RPMI7951 (cell line): ENCODE data around the gene INPP4A. TPM values are rescaled to one million over a fixed set of nuclear protein-coding genes. Genes with fewer than 3 reads are reported as not detected.

Source experiments
- DNase-seq: peaks from one replicate; pipeline ENCODE4 v3.0.0-alpha.2; 2012; ENCODE audit warnings: low read depth
- total RNA-seq: library from RNA; depleted of rRNA; stranded (reverse); fragments of >200 nt; shearing (Covaris generic); gene quantifications from 2 replicates; pipeline ENCODE4 v1.2.3, GENCODE V29; 2014

Gene INPP4A
- total RNA-seq, 1 experiment from 2014 or later = 9.9 TPM

DNA sequence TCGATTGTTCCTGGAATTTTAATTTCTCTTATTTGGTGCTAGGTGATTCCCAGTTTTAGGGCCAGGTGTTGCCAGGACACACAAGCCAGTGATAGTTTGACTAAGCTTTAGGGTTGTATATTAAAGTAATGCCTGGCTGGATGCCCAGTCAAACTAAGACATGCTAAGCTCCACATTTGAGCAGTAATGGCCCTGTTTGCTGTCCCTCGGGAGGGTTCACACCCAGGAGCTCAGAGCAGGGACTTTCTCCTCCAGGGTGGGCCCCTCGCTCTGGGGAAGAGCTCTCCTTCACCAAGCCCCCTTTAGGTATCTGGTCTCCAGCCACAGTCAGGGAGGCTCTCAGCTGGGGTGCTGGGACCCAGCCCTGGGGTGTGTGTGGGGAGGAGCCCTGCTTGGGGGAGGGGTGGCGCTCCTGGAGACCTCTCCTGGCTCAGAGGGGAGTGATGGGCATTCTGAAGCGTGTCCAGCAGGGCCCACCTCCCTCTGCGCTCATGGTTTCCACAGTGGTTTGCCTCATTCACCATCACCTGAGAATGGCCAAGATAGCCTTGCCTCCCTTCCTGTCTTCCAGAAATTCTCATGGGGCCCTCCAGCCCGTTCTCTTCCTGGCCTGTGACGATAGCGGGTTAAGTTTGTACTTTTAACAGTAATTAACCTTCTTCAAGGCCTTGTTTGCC, 31.7 kb downstream of the INPP4A start:
- DNase-seq = no peak

DNA sequence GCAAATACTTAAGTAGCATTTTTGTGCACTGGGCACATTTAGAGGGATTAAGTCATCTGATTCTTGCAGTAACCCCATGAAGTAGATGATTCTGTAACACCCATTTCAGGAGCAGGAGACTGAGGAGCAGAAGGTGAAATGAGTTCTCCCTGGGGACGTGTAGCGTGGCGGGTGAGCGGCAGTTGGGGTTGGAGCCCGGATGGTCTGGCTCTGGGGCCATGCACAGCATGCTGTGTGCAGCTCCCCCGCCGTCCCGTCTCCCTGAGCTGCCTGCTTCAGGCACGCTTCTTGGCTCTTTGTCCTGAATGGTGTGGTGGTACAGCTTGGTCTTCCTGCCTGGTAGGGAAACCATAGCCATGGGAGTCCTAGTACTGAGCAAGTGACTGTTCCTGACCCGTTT, 32.4 kb downstream of the INPP4A start:
- no peak for DNase-seq

DNA sequence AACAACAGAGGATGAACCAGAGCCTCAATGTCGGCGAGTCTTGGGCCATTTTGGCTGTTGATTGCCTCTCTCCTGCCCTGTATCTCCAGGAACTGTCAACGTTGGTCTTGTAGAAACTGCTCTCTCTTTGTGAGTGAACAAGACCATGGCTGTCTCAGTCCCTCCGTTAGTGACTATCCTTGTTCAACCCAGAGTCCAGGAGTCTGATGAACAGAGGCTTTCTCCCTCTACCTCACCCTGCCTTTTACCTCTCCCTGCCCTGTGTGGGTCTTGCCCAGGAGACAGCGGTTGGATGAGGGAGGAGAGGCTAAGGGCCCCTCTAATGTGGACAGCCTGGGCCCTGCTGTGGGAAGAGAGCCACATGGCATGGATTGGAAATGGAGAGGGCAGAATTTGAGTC, 32.8 kb downstream of the INPP4A start:
- DNase-seq = no peak

DNA sequence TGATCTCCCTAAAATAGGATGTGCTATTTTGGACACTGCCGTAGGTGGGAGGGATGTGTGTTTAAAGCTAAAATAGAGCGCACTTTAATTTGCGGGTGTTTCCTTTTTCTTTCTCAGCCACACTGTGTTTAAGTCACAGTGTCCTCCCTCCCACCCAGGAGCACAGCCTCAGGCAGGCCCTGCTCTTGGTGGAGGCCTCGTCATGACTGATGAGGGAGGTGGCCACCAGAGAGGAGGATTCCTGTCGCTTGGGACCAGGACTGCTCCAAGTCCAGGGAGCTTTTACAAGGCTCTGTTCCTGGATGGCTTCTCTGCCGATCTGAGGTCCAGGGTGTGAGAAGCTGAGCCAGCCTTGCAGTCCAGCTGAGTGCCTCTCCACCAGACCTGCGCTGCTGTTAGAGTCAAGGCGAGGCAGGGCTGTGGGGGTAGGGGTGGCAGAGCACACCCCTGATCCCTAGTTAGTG, 33.5 kb downstream of the INPP4A start:
- DNase-seq = no peak

DNA sequence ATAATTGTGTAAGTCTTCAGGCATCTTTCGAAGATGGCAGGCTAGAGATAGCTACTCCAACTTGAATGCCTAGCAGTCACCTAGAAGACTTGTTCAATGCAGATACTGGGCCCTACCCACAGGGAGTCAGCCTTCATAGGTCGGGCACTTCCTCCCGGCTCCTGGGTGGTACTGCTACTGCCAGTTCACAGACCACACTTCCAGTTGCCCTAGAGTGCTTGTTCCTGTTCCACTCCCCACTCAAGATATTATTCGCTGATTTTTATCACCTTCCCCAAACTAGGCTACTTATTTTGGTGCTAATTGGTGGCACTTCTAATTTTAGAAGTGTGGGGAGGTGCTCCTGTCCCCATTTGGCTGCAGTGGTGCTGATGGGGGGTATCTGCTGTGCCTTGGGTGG, 34.2 kb downstream of the INPP4A start:
- DNase-seq = no peak

DNA sequence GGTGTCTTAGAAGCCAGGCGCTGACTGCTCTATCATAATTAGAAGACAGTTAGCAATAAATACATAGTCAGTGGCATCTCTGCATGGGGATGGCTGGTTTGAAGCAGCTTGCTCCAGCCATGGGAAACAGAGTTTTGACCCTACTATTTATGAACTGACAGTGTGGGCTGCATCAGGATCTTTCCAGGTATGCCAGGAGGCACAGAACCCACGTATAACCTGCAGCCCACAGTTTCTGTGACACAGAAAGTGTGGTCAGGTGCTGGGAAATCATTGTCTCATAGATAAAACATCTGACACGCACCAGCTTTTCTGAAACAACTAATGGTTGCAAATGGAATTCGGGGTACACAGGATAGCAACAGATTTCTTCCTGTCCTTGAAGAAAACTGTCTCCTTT, 34.7 kb downstream of the INPP4A start:
- no peak for DNase-seq

DNA sequence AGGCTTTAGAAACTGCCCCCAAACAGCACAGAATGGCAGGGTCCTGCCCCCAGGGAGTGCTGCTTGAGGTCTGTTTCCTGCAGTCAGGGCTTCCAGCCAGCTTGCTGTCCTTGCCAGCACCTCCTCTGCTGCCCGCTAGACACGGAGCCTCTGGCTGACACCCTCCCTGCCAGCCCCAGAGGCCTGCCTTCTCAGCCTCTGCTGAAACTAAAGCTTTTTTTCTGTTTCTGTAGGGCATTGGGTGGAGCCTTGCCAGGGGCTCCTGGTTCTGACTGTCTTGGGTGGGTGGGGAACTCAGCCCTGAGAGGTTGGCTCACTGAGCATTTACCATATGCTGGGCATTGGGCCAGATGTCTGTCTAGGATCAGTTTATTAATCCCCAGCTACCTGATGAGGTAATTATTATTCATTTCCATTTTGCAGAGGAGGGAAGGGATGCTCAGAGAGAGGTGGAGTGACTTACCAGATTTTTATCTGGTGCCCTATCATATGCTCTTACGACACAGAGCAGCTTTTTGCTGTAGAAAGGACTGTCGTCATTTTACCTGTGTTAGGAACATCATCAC, 35.4 kb downstream of the INPP4A start:
- peak; percentile 69 for DNase-seq

DNA sequence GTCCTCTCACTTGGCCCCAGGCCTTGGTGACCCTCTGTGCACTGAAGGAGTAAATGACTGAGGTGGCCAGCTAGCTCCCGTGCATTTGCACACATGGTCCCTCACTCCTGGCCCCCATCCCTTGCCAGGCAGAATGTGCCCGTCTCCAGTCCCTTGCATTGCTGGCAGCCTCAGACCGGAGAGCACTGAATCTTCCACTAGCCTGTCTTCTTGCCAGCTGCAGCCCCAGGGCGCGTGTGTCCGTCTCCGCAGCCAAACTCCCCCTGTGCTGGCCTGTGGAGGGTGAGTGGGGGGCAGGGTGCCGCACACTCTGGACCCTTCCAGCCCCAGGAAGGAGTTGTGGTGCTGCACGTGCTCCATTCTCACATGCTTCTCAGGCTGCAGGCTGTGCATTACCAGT, 35.9 kb downstream of the INPP4A start:
- no peak for DNase-seq

DNA sequence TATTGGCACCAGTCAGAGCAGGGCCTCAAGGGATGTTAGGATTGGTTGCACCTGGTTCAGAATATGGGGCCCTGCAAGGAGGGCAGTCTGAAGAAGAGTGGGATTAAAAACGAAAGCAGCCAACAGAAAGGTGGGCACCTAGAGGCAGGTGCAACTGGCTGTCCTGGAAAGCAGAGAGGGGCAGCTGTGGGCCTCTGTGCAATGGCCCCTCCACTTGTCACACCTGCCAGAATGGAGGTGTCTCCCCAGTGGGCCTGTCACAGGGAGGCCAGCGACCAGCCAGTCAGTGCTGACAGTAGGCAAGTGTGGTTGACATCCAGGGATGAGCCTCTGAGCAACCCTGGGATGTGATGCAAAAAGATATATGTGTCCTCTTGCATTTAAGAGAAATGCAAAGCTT, 37.7 kb downstream of the INPP4A start:
- DNase-seq = no peak

DNA sequence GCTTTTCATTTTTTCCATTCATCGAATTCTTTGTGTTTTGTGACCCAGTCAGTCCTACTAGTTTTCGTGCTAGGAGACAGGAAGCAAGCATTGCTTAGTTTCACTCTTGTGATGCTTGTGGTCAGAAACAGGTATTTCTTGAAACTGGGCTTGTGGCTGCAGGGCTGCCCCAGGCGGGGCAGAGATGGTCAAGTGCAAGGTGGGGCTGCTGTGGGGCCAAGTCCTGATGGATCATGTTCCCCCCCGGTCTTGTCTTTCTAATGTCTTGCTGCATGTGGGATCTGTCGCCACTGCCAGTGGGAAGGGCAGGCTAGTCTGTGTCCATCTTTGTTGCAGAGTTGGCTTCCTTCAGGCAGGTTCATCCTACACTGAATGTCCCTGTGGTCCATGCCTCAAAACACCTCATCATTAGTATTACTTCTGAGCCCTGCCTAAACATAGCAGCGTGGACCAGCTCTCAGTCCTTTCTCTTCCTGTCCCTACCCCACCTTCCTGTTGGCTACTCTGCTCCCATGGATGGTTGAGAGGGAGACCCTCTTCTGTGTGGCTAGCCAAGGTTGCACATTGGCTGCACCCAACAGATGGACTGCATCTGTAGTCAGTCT, 38.7 kb downstream of the INPP4A start:
- no peak for DNase-seq

DNA sequence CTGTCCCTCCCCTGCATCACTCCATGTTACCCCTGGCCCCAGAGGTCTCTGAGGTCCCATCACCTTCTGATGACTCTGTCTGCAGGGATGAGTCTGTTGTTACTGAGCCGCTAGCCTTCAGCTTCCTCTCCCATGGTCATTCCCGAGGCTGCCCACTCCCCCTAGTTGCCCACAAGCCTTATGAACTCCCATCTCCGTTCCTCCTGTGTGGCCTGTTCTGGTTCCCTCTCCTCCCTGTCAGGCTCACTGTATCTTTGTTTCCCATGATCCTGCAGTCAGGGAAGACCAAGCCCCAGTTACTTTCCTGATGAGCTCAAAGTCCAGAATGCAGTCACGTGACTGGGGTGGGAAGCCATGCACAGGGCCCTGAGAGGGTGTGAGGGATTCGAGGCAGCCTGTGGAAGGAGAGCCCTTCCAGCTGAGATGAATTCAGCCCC, 39.5 kb downstream of the INPP4A start:
- no peak for DNase-seq

DNA sequence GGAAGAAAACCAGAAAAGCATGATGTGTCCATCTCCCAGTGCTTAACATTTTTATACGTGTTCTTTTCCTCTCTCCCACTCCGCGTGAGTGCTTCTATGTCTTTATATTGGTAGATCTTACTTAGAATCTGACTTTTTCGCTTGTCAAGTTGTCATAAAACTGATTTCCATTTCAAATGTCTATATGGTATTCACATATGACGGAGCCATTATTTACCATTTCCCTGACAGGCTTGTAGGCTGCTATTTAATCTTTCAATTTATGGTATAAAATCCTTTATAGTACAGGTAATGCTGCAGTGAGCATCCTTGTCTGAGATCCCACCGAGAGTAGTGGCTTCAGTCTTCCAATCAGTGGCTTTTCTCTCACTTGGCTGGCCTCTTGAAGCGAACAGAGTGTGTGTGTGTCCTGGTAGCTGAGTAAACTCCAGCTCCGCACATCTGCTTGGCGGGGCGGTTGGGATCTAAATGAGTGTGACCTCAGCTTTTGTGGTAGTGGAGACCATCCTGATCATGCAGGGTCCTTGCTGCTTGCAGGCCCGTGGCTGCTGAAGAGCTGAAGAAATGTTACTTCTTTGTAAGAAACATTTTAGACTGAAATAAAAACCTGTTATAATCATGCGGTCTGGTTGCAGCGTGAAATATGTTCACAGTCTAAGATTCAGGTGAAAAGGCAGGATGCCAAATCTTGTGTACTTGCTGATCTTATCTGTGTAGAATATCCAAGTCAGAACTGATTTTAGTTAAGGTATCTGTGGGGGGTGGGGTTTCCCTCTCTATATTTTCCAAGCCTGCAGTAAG, 40.2 kb downstream of the INPP4A start:
- DNase-seq = no peak

DNA sequence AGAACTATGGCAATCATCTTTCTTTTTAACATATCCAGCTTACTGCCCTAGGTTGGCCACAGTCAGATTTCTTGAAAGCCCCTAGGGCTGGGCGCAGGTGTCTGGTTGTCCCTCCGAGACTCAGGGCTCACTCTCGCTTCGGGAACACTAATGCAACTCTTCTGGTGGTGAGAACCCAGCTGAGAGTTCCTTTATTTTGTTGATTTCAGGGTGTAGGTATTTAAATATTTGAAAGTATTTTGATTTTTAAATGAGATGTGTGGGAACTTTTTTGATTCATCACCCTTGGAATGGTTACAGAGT, 40.7 kb downstream of the INPP4A start:
- no peak for DNase-seq

DNA sequence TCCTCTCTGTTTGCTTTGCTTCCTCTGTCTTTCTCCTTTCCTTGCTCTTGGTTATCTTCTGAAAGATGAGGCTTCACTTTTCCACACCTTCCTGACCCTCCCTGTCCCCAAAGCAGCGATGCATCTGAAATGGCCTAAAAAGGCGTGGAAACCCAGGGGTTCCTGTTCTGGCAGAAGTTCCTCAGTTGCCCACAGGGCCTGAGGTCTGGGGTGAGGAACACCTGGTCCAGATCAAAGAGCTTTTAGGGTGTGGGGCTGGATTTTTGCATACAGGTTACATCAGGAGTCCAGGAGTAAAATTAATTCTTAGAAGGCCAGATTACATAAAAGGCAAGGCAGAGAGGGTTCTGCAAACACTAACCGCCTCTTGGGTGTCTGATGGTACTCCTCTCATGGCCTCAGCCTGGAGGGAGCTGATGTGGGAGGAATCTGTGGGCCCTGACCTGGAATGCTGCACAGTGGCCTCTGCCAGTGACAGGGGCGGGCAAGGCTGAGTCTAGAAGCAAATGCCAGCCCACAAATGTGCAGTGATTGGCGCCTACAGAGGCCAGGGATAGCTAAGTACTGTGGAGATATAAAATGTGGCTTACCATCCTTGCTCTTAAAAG, 41.8 kb downstream of the INPP4A start:
- no peak for DNase-seq

DNA sequence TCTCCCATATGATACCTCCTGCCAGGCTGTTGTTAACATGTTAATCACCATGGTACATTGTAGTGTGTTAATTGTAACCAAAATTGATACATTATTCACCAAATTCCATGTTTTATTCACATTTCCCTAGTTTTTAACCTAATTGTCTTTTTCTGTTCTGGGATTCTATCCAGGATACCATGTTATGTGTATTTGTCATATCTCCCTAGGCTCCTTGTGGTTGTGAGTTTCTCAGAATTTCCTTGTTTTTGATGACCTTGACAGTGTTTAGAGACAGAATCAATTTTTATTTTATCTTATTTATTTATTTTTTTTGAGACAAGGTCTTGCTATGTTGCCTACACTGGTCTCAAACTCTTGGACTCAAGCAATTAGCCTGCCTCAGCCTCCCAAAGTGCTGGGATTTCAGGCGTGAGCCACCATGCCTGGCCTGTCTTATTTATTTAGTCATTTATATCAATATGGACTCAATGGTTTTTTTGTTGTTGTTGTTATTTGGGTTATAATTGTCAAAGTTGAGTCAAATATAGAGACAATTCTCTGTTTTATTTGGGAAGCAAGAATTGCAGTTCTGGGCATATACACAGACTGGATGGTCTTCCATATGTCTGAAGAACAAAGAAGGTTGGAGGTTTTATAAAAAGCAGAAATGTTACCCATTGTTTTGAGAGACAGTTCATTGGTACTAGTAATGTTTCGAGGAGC, 42.6 kb downstream of the INPP4A start:
- no peak for DNase-seq

DNA sequence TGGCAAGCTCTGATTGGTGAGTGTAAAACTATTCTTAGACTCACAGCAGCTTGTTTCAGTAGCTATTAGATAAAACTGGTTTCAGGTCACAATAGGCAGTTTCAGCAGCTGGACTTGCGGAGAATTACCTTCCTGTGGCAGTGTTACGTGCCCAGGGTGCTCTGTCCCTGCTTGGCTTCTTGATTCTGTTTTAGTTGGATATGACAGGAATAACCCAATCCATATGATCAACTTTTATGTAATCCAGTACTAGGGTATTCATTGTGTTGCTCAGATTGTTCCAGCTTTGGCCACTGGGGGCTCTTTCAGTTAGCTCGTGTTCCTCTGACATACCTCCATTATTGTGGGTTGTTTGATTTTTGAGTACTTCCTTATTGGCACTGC, 43.1 kb downstream of the INPP4A start:
- peak; percentile 31 for DNase-seq

DNA sequence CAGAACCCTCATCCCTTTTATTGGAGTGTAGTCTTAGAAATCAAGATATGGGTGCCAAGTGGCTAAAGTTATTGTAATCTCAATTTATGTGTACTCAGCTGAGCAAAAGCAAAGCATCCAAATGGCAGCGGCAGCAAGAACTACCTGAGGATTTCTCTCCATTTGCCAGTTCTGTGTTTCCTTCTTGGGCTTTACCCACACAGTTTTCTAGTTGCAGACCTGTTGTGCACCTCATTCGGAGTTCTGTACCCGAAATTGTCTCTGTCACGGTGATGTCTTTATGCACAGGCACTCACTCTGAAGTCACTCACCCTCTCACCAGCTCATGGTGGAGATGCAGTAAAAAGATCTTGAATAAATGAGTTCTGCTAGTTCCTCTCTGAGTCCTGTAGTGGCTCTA, 43.6 kb downstream of the INPP4A start:
- DNase-seq = no peak

DNA sequence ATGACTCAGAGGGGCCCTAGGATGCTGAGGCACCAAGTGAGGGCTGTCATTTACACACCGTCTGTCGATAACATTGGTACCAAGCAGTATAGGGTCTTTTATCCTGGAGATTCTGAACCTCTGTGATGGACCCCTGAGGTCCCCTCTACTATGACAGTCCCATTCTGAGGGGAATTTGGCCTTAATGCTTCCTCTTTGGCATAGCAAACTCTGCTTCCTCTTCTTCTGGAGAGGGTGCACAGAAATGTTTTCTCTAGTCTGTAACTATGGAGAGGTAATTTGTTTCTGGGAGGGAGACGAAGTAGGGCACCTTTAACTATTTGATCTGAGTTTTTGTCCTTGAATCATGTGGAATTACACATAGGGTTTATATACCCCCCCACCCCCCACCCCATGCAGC, 44.8 kb downstream of the INPP4A start:
- no peak for DNase-seq

DNA sequence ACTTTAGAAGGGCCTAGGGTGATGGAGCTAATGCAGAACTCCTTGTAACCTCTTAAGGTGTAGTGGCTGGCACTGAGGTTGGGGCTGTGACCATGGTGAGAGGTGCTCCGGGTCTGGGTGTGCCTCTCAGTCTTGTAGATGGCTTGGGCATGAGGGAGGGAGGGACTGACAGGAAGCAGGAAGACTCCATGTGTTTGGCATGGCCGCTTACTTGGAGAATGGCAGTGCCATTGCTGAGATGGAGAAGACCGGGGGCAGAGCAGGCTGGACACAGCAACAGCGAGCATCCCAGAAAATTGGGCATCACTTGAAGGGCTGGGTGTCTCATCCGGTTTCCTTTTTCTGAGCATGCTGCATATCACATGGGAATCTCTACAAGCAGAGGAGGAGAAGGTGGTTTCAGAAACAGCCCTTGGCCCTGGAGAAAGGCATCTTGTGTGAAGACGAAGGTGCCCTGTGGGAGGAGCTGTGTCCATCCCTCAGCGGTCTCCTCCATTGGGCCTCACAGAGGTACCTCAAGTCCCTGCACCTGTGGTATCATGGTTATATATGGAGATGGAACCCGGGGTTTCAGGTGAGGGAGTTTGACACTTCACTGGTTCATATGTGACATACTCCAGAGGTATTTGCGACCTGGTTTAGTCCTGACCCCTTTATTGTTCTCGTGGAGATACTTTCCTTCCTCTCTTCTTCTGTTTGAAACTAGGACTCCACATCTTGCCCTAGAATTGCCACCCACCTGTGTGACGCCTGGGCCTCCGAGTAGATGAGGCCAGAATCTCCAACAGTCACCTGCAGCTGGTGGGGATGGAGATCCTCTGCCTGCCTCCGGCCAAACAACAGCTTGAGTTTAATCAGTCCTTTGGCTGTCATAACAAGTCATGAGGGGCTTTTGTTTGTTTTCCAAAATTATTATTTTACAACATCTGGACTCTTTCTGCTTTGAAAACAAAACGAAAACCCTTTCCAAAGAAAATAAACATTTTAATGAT, 45.6 kb downstream of the INPP4A start:
- no peak for DNase-seq

DNA sequence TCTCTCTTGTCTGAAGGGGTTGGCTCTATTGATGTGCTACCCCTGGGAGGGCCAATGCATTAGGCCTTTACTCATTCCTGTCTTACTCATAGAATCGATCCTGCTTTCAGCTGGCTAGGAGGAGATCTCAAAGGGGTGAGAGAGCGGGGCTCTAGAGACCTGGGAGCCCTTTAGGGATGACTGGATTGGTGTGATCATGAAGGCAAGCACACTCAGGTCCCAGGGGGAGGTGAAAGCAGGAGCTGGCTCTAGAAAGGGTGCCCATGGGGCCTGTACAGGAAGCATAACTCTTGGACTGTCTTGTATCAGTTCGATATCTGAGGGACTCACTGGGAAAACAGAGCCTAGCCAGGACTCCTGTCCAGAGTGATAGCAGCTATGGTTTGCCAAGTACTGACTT, 47.8 kb downstream of the INPP4A start:
- DNase-seq = no peak

DNA sequence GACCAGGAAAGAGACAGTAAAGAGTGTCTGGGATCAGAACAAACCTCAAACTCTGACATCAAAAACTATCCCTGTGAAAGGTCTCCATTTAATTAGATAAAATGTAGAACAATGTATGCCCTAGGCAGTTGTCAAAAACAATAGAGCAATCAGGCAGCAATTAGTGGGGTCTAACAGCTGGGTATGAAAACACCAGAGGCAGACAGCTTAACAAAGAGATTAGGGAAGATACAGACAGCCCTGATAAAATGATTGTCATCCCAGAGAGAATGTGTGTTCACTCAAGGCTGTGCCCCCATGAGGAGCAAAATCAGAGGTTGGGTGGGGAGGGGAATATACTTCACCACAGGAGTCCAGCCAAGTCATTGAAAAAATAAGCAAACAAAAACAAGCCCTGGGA, 50.0 kb downstream of the INPP4A start:
- no peak for DNase-seq
